Measurements from ENCODE around the gene ERICH3. TPM values are rescaled to one million over a fixed set of nuclear protein-coding genes. Genes with fewer than 3 reads are reported as not detected.

ERICH3 gene
- total and polyA plus RNA-seq, 10 of the 15 experiments (the other 5 are each of a cell fraction or from before 2014, with no cell fraction given) = 0.03 to 0.09 (median 0.08) TPM; not detected in 7

DNA sequence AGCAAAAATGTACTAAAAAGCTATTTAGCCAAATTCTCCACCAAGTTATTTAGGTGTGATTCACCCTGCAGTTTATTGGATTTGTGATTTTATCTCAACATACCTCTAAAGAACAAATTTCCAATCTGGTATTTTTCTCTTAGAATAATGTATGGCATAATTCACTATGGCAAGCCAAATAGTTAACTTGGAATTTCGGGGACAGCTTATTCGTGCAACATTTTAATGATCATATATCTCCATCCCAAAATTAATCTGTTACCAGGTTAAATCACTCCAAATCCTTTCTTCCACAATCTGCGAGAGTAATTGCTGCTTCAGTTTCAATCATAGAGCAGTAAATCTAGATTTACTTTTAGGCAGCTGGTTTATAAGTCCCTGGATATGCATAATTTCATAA is 53.4 kb downstream of the ERICH3 start:
- ChIA-PET SMC1A (ENCODE audit: uncharacterized antibody, unreplicated experiment) (interaction anchor here (1.0 kb wide), 1 partner anchor 32 kb away, joined by 3 read pairs; no protein-coding TSS in a partner anchor), RAD21 (ENCODE audit: unreplicated experiment) (no interaction called here), CTCF (no interaction called here), POLR2A (no interaction called here)
- intact Hi-C loops (cut with micrococcal nuclease; ENCODE audit: unreplicated experiment) (no loop called here), in situ Hi-C loops (cut with MboI) (no loop called here)
- no peak for FAIRE-seq
- H3K4me1 ChIP-seq (ENCODE audit: control insufficient read depth, insufficient read depth, low read length) = no peaks in the 10 kb centered on the region
- H2AFZ ChIP-seq (ENCODE audit: control insufficient read depth, low read depth, low read length) = no peak overlapping the region
- no peaks in the 10 kb centered on the region for H4K20me1 ChIP-seq (ENCODE audit: control insufficient read depth, insufficient read depth)
- no TSS peak for BruUV-seq (replicated peaks)
- H3K9ac ChIP-seq (ENCODE audit: control insufficient read depth, insufficient read depth, low read length) = no peak overlapping the region
- TF ChIP-seq SRF (IDR thresholded peaks at IDR 0.05; ENCODE audit: low read depth in 2 of 2, low read length in 2 of 2) (no peak), RBBP5 (conservative IDR thresholded peaks at IDR 0.05) (no peak), RFX5 (IDR thresholded peaks at IDR 0.05; ENCODE audit: low read depth, low read length) (no peak), STAT3 (IDR thresholded peaks at IDR 0.05; ENCODE audit: low read depth, low read length) (no peak), NR2F1 (conservative IDR thresholded peaks at IDR 0.05) (no peak), ZSCAN29 (IDR thresholded peaks at IDR 0.05) (no peak), NR2C1 (IDR thresholded peaks at IDR 0.05) (no peak), CREM (IDR thresholded peaks at IDR 0.05; ENCODE audit: low read depth) (no peak), ZNF207 (IDR thresholded peaks at IDR 0.05; ENCODE audit: borderline replicate concordance) (no peak), BACH1 (IDR thresholded peaks at IDR 0.05; ENCODE audit: borderline replicate concordance) (no peak), RCOR1 (conservative IDR thresholded peaks at IDR 0.05; ENCODE audit: low read depth, low read length) (no peak), RB1 (IDR thresholded peaks at IDR 0.05; ENCODE audit: borderline replicate concordance) (no peak), ESRRA (IDR thresholded peaks at IDR 0.05; ENCODE audit: low read length) (no peak), SP1 (IDR thresholded peaks at IDR 0.05; ENCODE audit: low read depth, low read length) (no peak), TARDBP (IDR thresholded peaks at IDR 0.05; ENCODE audit: borderline replicate concordance) (no peak), ZBED1 (IDR thresholded peaks at IDR 0.05; ENCODE audit: borderline replicate concordance) (no peak), FOS (IDR thresholded peaks at IDR 0.05; ENCODE audit: borderline replicate concordance, extremely low read depth, insufficient read length) (no peak), PAX8 (IDR thresholded peaks at IDR 0.05) (no peak)
- TF ChIP-seq, protein P1, sequence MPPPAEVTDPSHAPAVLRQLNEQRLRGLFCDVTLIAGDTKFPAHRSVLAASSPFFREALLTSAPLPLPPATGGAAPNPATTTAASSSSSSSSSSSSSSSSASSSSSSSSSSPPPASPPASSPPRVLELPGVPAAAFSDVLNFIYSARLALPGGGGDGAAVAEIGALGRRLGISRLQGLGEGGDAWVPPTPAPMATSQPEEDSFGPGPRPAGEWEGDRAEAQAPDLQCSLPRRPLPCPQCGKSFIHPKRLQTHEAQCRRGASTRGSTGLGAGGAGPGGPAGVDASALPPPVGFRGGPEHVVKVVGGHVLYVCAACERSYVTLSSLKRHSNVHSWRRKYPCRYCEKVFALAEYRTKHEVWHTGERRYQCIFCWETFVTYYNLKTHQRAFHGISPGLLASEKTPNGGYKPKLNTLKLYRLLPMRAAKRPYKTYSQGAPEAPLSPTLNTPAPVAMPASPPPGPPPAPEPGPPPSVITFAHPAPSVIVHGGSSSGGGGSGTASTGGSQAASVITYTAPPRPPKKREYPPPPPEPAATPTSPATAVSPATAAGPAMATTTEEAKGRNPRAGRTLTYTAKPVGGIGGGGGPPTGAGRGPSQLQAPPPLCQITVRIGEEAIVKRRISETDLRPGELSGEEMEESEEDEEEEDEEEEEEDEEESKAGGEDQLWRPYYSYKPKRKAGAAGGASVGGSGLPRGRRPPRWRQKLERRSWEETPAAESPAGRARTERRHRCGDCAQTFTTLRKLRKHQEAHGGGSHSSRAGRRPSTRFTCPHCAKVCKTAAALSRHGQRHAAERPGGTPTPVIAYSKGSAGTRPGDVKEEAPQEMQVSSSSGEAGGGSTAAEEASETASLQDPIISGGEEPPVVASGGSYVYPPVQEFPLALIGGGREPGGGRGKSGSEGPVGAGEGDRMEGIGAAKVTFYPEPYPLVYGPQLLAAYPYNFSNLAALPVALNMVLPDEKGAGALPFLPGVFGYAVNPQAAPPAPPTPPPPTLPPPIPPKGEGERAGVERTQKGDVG (CRISPR knock-in tag; IDR thresholded peaks at IDR 0.05) = no peak
- TF ChIP-seq, protein P2, sequence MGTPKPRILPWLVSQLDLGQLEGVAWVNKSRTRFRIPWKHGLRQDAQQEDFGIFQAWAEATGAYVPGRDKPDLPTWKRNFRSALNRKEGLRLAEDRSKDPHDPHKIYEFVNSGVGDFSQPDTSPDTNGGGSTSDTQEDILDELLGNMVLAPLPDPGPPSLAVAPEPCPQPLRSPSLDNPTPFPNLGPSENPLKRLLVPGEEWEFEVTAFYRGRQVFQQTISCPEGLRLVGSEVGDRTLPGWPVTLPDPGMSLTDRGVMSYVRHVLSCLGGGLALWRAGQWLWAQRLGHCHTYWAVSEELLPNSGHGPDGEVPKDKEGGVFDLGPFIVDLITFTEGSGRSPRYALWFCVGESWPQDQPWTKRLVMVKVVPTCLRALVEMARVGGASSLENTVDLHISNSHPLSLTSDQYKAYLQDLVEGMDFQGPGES (IDR thresholded peaks at IDR 0.05) = no peak
- DNase-seq (ENCODE audit: low read depth, low spot score) = no peak
- H3K9me3 ChIP-seq (replicated peaks; ENCODE audit: control insufficient read depth, insufficient read depth, low read length) = no peaks in the 10 kb centered on the region
- H3K4me2 ChIP-seq (ENCODE audit: control insufficient read depth, insufficient read depth) = no peak overlapping the region
- H3K27me3 ChIP-seq (replicated peaks in 1 of 2; ENCODE audit: control insufficient read depth in 2 of 2, insufficient read depth in 2 of 2, low read length in 1 of 2) = no peaks in the 10 kb centered on the region
- H3K4me3 ChIP-seq = no peak overlapping the region
- 50% methylated on average over 3 of the region's 3 CpGs for WGBS (ENCODE audit: insufficient coverage, insufficient replicate concordance, low lambda C conversion rate, missing lambda C conversion rate)
- H3K36me3 ChIP-seq (ENCODE audit: control insufficient read depth in 2 of 2, insufficient read depth in 2 of 2, low read length in 1 of 2) = no peaks in the 10 kb centered on the region
- H3K79me2 ChIP-seq (ENCODE audit: control insufficient read depth, insufficient read depth, low read length) = no peaks in the 10 kb centered on the region
- no peak overlapping the region for H3K27ac ChIP-seq (ENCODE audit: control insufficient read depth, insufficient read depth)
- no peak for ATAC-seq
